Activated CD4-positive, alpha-beta T cell treated with anti-CD3 and anti-CD28 coated beads for 24 hours (primary cell): ENCODE data around the gene TAF8.
A peak's percentile ranks its signal among the peaks of the same experiment; 100 is the strongest.

Source experiments
- DNase-seq, 2 donors: peaks; one replicate each; pipeline ENCODE4 v3.0.0-alpha.2; 2020; ENCODE audit warnings: low read depth in 2 of 2

TAF8 gene

DNA sequence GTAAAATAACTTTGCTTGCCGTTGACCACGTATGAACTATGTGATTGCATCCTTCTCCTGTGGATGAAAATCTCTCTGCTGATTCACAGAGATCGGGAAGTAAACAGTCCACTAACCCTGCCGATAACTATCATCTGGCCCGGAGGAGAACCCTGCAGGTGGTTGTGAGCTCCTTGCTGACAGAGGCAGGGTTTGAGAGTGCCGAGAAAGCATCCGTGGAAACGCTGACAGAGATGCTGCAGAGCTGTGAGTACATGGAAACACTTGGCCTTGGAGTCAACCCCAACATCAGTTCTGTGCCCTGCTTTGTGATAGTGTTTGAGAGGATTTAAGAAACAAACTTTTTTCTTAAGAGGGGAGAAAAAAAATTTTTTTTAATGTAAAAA lies 937 bp downstream of the TAF8 start:
- DNase-seq, result no peak

DNA sequence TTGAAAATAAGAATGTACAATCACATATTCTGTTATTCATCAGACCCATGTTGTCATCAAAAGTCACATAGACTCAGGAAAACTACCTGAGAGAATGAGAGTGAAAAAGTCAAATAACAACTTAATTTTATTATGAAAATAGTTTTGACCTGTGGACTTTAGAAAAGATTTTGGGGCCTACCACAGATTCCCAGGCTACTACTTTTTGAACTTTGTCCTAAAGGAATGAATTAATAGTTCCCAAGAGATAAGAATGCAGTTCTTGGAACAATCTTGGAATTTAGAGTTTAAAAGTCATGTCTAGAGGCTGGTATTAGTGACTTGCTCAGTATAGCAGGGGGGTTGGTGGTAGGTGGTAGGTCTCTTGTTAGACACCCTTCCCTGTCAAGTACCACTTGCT lies 3.3 kb downstream of the TAF8 start:
- no peak for DNase-seq

DNA sequence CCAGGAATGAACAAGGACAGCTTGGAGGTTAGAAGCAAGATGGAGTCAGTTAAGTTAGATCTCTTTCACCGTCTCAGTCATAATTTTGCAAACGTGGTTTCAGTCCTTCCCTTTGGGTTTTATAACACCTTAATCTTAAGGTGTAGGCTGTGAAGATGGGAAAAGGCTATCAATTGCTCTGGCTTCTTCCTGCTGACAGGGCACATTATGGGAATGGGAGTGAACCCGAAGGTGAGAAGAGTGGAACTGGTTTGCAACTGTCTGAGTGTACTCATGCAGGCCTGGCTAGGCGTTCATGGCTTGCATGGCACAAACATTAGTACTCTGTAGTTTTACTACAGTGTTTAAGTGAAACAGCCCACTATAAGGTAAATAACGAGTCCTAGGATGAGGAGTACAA lies 9.4 kb downstream of the TAF8 start:
- DNase-seq, result no peak

DNA sequence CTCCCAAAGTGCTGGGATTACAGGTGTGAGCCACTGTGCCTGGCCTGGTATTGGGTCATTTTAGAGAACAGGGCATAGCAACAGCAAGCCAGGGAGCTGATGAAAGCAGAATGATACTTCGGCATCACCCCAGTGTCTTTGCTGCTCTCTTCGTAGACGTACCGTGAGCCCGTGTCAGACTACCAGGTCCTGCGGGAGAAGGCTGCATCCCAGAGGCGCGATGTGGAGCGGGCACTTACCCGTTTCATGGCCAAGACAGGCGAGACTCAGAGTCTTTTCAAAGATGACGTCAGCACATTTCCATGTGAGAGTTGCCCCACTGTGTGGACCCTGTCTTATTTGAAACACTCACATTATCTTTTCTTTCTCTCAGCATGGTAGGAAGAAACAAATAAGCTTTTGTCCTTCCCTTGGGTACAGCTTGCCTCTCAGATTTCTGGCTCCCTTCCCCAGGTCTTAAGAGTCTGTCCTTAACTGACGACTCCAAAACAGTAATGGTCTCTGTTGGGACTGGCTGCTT lies 15.9 kb downstream of the TAF8 start:
- no peak for DNase-seq

DNA sequence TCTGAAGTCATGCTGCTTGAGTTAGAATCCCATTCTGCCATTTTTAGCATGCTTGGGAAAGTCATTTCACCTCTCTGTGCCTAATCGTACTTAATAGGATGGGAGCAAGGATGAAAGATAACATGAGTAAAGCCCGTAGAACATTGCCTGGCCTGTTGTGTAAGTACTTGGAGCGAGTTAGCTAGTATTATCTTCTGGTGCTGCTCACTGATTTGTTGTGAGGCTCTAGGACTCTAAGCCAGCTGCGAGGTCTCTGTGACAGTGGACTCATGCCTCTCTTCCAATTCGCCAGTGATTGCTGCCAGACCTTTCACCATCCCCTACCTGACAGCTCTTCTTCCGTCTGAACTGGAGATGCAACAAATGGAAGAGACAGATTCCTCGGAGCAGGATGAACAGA lies 17.8 kb downstream of the TAF8 start:
- no peak for DNase-seq

DNA sequence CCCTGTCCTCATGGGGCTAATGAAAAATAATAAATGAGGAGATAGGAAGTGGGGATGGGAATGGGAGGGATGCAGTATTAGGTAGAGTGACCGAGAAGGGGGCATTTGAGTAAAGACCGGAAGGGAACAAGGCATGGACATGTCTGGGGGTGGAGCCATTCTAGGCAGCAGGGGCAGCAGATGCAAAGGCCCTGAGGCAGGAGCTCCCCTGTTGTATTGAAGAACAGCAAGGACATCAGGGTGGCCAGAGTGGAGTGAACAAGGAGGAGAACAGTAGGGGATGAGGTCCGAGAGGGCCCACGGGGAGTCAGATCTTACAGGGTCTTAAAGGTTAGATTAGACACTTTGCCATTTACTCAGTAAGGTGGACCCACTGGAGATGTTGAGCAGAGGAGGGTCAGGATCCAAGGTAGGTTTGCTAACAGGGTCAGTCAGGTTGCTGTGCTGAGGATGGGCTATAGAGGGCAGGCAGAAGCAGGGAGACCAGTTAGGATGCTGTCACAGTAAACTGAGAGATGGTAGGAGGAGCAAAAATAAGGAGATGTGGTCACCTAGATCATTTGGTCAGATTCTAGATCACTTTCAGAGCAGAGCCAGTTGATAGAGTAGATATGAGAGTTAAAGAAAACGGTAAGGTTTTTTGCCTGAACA lies 18.7 kb downstream of the TAF8 start:
- DNase-seq, result no peak

DNA sequence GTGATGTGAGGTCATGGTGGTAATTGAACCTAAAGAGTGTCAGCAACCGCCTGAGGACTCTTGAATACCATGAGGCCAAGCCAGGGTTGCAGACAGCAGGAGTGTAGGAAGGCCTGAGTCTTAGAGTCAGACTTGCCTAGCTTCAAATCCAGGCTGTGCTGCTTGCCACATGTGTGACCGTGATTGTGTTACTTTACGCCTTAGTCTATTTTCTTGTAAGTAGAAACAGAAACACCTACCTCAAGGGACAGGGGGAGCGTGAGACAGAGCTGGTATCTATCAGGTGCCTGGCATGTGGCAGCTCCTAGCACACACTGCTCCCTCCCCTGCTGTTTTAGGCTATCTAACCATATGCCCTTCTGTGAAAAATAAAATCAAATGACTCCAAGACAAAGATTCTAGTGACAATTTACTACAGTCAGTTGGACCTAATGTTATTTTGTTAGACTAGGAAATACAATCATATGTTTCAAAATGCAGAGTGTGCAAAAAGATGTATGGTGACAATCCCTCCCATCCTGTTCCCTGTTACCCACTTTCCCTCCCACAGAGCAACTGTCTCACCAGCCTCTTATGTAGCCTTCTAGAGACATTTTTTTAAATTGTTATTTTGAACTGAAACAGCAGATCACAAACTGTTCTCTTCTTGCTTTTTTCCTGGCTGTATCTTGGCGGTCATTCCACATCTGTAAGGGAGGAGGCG lies 21.7 kb downstream of the TAF8 start:
- no peak for DNase-seq

DNA sequence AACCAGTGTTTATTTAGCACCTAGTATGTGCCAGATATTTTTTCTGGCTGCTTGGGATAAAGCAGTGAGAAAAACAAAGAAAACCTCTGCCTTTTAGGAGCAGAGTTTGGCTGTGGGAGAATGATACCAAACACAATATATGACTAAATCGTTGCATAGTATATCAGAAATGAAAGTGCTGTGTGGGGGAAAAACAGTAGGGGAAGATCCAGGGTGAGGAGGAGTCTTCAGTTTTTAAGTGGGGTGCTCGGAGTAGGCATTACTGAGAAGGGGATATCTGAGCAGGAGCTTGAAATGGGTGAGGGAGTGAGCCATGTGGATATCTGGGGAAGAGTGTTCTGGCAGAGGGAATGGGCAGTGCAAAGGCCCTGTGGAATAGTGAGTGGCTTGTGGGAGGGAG lies 23.0 kb downstream of the TAF8 start:
- no peak for DNase-seq

DNA sequence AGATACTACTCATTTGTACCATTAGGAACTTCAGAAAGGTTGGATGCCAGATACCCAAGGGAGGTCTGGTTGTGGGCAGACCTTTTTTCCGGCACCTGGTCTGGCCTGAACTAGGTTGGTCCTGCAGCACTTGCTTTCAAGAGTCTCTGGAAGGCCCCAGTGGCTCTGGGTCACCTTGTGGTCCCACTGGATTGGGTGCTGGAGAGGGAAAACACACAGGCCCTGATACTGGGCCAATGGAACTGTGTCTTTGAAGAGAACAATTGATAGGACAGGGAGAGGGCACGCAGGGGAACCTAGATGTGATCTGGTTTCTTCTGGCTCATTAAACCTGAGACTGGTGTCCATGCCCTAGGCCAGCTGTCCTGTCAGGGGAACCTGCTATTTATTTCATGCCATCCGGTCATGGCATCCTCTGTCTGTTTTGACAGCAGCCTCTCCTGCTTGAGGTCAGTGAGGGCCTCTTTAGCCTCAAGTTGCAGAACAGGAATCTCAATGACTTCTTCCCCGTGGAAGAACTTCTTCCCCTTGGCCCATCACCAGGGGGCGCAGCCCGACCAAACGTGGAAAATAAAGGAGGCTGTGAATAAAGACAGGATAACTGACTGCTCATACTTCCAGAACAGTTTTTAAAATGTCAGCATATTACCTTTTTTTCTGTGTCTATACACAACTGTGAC lies 25.0 kb downstream of the TAF8 start:
- DNase-seq, result peak; percentile 58 to 60

DNA sequence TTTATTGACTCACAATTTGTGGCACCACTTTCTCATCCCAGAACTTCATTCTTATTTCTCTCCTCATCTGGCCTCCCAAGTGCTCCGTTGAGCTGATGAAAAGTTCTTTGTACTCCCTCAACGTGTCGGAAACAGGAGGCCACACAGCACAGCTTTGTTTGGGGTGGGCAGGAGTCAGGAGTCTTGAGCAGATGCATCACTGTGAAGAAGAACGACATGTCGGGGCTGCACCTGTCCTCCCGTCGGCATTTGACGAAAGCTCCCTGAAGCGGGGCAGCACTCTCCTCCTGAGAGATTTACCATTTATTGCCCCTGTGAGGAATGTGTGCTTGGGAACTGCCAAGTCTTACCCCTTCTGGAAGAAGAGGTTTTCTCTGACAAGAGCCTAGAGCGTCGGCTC lies 28.1 kb downstream of the TAF8 start:
- DNase-seq, result no peak

DNA sequence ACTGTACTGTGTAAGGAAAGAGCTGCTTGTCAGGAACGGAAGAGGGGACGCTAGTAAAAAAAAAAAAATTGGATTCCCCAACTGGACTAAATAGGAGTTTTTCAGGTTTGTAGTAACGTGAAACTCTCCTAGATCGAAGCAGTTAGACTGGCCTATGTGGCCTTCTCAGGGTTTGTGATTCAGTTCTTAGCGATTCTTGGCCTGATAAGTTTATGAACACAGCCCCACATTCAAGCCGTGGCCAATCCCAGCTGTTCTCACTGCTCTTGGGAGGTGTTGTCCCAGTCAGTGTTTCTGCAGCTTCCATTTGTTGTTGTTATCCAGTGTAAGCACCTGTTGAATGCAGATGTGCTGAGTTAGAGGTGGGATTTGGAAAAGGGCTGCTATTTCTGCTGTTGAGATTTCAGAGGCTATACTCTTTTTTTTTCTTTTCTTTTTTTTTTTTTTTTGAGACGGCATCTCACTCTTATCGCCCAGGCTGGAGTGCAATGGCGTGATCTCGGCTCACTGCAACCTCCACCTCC lies 29.7 kb downstream of the TAF8 start:
- DNase-seq, result no peak

DNA sequence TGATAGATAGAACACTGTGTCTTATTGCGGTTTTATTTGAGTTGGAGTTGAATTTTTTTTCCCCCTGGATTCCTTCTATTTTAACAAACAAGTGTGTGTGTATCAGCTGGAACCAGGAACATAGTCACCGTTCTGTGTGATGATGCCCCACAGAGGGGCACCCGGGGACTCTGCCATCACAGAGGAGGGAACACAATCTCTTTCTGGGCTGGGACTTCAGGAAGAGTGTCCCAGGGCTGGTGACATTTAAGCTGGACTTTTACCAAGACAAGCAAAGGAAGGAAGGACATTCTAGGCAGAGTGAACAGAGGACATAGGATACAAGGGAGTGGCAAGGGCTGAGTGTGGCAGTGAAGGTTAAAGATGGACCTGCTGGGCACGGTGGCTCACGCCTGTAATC lies 33.2 kb downstream of the TAF8 start:
- no peak for DNase-seq

DNA sequence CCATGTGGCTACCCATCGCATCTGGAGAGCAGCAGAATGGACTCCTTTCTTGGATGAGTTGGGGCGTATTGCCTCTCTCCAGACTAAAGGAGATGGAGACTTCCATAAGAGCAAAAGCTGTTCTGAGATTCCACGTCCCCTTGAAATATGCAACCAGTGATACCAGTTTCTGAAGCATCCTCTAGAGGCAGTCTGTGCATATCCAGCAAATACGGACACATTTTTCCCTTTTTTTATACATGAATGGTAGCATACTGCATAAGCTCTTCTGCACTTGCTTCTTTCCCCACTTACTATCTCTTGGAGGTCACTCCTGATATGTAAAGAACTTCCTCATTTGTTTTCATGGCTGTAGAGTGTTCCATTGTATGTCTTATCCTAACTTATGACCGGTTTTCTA lies 34.6 kb downstream of the TAF8 start:
- no peak for DNase-seq

DNA sequence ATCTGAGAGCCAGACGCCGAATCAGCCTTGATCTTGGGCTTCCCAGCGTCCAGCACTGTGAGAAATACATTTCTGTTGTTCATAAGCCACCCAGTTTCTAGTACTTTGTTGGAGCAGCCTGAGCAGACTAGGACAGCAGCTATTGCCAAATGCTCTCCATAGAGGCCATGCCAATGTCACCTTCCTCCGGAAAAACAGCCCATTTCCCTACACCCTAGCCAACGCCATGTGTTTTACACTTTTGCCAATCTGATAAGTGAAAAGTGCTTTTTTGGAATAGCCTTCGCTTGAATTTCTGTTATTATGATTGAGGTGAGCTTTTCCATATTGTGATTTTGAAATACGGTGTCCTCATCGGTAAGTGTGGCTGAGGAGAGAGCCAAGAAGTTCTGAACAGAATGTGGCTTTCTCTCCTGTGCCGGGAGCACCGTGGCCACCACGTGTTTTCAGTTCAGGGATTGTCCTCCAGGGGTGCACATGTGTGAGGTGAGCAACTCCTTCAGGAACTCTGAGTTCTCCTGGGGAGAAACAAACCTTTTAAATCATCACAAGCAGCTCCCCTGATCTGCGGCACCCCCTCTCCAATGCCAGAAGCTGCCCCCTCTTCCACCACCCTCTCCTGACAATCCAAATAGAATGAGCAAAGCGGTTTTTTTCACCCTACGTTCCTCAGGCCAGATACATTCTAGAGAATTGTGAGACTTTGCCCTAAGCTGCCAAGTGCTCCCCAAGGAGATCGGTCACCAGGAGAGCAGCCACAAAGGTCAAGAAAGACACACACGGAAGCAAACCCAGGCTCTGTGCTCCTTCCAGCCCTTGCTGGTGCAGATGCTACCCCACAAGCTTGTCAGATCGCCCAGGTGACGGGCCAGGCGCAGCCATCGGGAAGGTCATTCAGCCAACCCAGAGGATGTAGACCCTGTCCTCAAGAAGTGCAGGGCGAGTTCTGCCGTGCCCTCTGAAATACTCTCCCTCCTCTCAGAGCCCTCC lies 36.0 kb downstream of the TAF8 start:
- no peak for DNase-seq

DNA sequence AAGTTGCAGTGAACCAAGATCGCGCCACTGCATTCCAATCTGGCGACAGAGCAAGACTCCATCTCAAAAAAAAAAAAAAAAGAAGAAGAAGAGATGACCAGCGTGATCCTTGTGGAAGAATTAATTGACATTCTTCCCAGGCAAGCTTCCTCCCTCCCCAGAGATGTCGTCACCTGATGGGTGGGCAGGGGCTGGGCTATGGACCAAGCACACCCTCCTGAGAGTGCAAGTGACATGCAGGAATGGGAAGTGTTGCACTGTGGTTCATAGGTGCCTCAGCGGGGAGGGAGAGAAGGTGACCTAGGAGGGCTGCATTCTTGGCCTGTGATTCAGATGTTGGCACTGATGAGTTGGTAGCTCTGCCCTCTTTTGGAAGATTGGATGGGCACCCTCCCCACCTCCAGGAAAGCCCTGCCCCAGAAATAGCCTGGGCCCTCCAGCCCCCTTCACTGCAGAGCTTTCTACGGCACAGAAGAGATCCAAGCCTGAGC lies 37.8 kb downstream of the TAF8 start:
- DNase-seq, result no peak

DNA sequence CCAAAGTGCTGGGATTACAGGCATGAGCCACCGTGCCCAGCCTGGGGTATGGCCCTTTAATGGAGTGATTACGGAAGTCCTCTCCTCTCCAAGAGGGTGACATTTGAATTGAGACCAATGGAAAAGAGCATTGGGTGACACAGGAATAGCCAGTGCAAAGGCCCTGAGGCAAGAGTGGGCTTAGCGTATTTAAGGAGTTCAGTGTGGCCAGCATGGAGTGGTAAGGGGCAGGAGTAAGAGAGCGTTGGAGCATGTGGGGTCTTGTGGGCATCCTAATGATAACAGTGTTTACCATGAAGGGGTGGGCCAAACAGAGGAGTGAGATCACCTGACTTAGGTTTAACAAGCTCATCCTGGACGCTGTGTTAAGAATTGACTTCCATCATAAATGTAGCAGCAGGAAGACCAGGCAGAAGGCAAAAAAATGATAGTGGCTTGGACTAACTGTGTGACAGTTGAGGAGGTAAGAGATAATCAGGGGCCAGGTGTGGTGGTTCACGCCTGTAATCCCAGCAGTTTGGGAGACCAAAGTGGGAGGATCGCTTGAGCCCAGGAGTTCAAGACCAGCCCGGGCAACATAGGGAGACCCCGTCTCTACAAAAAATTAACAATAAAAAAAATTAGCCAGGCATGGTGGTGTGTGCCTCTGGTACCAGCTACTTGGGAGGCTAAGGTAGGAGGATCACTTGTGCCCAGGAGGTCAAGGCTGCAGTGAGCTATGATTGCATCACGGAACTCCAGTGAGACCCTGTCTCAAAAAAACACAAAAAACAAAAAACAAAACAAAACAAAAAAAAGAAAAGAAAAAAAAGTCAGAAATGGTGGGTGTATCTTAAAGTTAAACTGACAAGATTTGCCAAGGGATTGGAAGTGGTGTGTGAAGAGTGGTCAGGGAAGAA lies 40.7 kb downstream of the TAF8 start:
- no peak for DNase-seq

DNA sequence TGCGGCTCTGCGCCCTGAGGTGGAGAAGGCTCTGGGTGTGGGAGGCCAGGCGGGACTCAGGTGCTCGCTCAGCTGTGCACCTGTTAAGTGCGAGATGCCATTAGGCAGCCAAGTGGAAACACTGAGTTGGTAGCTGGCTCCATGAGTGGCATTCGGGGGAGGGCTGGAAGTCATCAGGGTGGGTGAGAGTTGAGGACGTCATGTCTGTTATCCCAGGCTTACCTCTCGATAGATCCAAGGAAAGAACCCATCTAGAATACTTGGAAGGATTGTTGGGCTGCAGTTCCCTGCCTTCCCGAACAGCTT lies 41.3 kb downstream of the TAF8 start:
- DNase-seq, result no peak

DNA sequence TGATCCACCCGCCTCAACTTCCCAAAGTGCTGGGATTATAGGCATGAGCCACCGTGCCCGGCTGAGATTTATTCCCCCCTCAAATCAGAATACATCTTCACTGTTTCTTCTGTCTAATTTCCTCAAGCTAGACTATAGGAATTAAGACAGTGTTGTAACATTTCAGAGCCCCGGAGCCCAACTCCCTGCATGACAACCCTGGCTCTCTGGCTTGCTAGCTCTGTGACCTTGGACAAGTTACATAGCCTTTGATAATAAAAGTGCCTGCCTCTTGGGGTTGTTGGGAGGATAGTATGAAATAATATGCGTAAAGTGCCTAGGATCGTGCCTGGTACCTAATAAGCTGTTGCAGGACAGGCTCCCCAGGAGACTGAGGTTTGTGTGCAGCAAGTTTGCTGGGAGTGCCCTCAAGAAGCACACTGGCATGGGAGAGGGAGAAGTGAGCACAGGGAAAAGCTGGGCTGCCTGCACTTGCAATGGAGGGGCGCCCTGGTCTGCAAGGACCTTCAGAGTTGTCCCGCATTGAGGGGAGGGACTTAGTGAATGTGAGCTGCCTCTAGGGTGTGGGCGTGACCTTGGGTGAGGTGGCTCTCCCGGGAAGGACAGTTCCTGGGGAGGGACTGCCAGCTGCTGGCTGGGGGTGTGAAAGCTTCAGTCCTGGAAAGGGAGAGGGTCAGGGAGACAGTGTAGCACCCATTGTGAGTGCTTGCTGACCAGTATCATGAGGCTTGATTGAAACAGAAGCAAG lies 43.4 kb downstream of the TAF8 start:
- no peak for DNase-seq

DNA sequence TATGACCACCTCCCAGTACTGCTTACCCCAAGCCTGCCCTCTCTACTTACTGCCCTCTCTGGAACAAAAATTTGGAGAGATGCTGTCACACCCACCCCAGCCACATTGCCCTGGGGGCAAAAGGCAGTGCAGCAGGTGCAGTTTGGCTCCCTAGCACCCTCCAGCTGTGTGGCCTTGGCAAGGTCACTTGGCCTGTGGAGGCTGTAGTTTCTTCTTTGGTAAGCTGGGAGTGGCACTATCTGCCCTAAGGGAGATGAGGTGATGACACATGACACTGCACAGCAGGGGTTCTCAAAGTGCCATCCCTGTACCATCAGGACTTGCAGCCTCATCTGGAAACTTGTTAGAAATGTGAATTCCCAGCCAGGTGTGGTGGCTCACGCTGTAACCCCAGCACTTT lies 44.8 kb downstream of the TAF8 start:
- DNase-seq, result no peak
